ENCODE data around the gene CCDC152.

CCDC152 gene

DNA sequence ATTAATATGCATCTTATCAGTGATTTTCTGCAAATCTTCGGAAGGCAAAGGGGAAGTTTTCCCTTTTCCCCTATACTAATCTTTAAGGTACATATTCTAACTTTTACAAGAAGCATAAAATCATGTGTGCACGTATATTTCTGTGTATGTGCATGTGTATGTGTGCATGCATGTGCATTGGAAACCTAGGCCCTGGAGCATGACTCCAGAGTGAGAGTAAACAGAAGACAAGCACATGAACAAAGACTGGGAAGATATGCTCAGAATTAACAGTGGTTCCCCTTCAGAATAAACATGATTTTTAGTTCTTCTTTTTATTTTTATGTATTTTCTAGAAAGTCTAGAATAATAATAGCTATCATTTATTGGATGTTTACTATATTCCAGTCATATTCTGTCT lies 65.9 kb downstream of the CCDC152 start:
- DNase-seq (ENCODE audit: extremely low read depth, insufficient read length), result no peak
- no peak for TF ChIP-seq CTCF (IDR thresholded peaks at IDR 0.05; ENCODE audit: insufficient read depth, low read length, poor library complexity, severe bottlenecking)
- Histone ChIP-seq H3K36me3 (ENCODE audit: control insufficient read depth, insufficient read depth, low read length) (no peaks in the 10 kb centered on the region), H3K27me3 (replicated peaks; ENCODE audit: control insufficient read depth, insufficient read depth, low read length) (no peaks in the 10 kb centered on the region; the same call in 1 of the 2 replicates), H3K4me3 (replicated peaks; ENCODE audit: low read depth, low read length) (no peak overlapping the region)

DNA sequence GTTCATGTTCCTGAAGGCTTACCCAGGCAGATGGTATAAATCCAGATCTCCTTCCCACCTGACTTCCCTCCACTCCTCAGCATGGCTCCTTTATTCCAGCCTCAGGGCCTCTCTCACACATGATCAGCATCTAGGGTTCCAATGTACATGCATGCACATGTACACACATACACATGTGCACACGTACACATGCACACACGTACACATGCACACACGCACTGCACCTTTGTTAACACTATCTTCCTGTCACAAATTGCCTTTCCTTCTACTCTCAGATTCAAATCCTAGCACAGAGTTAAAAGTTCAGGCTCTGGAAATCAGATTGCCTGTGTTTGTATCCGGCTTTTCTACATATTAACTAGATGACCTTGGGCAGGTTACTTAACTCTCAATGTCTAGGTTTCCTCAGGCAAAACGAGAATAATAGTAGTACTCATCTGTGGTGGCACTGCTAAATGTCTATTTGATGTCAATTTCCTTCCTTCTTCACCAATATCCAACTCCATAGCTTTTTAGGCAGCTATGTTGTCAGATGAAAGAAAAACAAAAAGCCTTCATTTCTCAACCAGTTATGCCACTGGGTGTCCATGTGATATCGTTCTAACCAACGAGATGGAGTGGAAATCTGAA lies 67.8 kb downstream of the CCDC152 start:
- no peaks in the 10 kb centered on the region; the same call in 1 of the 2 replicates for H3K27me3 ChIP-seq (replicated peaks; ENCODE audit: control insufficient read depth, insufficient read depth, low read length)
- no peaks in the 10 kb centered on the region for H3K36me3 ChIP-seq (ENCODE audit: control insufficient read depth, insufficient read depth, low read length)
- no peak overlapping the region for H3K4me3 ChIP-seq (replicated peaks; ENCODE audit: low read depth, low read length)
- no peak for TF ChIP-seq CTCF (IDR thresholded peaks at IDR 0.05; ENCODE audit: insufficient read depth, low read length, poor library complexity, severe bottlenecking)
- DNase-seq (ENCODE audit: extremely low read depth, insufficient read length), result no peak

GRCh38 chr5:42825422-42826148 lies 69.0 kb downstream of the CCDC152 start:
- Histone ChIP-seq H3K36me3 (ENCODE audit: control insufficient read depth, insufficient read depth, low read length) (no peaks in the 10 kb centered on the region), H3K4me3 (replicated peaks; ENCODE audit: low read depth, low read length) (no peak overlapping the region), H3K27me3 (replicated peaks; ENCODE audit: control insufficient read depth, insufficient read depth, low read length) (no peaks in the 10 kb centered on the region; the same call in 1 of the 2 replicates)
- TF ChIP-seq CTCF (IDR thresholded peaks at IDR 0.05; ENCODE audit: insufficient read depth, low read length, poor library complexity, severe bottlenecking), result no peak
- no peak for DNase-seq (ENCODE audit: extremely low read depth, insufficient read length)

DNA sequence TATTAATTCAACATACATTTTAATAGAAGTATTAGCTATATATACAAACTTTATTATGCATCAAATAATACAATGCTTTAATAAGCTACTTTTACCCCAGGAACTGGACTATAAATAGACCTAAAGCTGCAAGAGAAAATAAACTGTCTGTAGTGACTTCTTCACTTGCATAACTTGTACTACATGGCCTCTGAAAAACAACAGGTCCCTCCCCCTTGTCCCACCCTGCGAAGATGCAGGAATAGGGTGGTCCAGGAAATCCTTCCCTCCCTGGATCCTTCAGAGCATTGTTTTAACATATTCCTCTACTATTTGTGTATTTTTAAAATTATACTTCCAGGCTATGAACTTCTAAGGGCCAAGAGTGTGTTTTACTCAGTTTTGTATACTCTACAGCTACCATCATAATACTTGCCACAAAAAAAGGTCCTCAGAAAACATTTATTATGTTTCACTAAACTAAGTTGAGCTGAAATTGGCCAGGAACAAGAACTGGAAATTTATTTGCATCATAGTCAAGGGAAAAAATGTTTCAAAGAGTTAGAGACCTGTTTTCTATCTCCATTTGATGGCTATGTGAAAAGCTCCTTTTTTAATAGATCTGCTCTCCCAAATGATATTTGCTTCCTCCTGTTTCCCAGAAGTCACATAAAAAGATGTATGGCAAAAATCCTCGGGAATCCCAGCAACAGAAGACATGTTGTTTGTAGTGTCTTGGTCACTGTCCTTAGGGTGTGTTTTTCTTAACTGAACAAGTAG lies 70.3 kb downstream of the CCDC152 start:
- no peak for DNase-seq (ENCODE audit: extremely low read depth, insufficient read length)
- Histone ChIP-seq H3K4me3 (replicated peaks; ENCODE audit: low read depth, low read length) (no peak overlapping the region), H3K36me3 (ENCODE audit: control insufficient read depth, insufficient read depth, low read length) (no peaks in the 10 kb centered on the region), H3K27me3 (replicated peaks; ENCODE audit: control insufficient read depth, insufficient read depth, low read length) (no peaks in the 10 kb centered on the region; the same call in 1 of the 2 replicates)
- TF ChIP-seq CTCF (IDR thresholded peaks at IDR 0.05; ENCODE audit: insufficient read depth, low read length, poor library complexity, severe bottlenecking), result no peak

- no peak overlapping the region for H3K4me3 ChIP-seq (replicated peaks; ENCODE audit: low read depth, low read length)
- no peak for TF ChIP-seq CTCF (IDR thresholded peaks at IDR 0.05; ENCODE audit: insufficient read depth, low read length, poor library complexity, severe bottlenecking)
- H3K27me3 ChIP-seq (replicated peaks; ENCODE audit: control insufficient read depth, insufficient read depth, low read length), result no peaks in the 10 kb centered on the region; the same call in 1 of the 2 replicates
- DNase-seq (ENCODE audit: extremely low read depth, insufficient read length), result no peak
- H3K36me3 ChIP-seq (ENCODE audit: control insufficient read depth, insufficient read depth, low read length), result no peaks in the 10 kb centered on the region
These were observed 72.1 kb downstream of the CCDC152 start for GRCh38 chr5:42828671-42829070.

All from GM06990 (cell line).